Caco-2 (cell line): ENCODE measurements around the gene CD40. TPM values are rescaled to one million over a fixed set of nuclear protein-coding genes. Genes with fewer than 3 reads are reported as not detected.

ENCODE experiments used
- BruUV-seq: library from RNA; stranded (reverse); fragments of 400-500 nt; replicated peaks from 2 replicates; lab custom pipeline; 2021; lab: Mats Ljungman, UMichigan
- CTCF ChIA-PET: fragments of 300-600 bp; sonication (Branson Sonifier 250); formaldehyde crosslinking; loops from one replicate; lab custom pipeline; 2022; ENCODE audit warnings: antibody characterized with exemption; lab: Charles Lee
- POLR2A ChIA-PET: fragments of 300-600 bp; sonication (Branson Sonifier 250); formaldehyde crosslinking; loops from one replicate; lab custom pipeline; 2022; ENCODE audit warnings: antibody characterized with exemption; lab: Charles Lee
- DNase-seq, 2 experiments: peaks; one replicate each; pipeline versions ENCODE4 v3.0.0 to v3.0.0-alpha.2; 2020 to 2022
- H3K27me3 ChIP-seq: replicated peaks from 2 replicates; pipeline ENCODE4 v1.6.0; 2011; ENCODE audit warnings: low read length; ENCODE audit not compliant: control insufficient read depth, insufficient read depth
- H3K36me3 ChIP-seq: 2 replicates; pipeline ENCODE4 v1.5.1; 2011; ENCODE audit warnings: low read length; ENCODE audit not compliant: control insufficient read depth, insufficient read depth
- H3K4me1 ChIP-seq: fragments of 250-450 bp; sonication (Bioruptor Pico); 2 replicates; pipeline ENCODE4 v1.5.1; 2020; ENCODE audit warnings: mild to moderate bottlenecking
- H3K4me3 ChIP-seq: 2 replicates; pipeline ENCODE4 v1.5.1; 2011; ENCODE audit warnings: low read depth, mild to moderate bottlenecking, control low read depth, low read length
- H3K9me3 ChIP-seq: fragments of 250-450 bp; sonication (Bioruptor Pico); 2 replicates; pipeline ENCODE4 v1.5.1; 2020; ENCODE audit warnings: mild to moderate bottlenecking, moderate library complexity
- H3K27ac Mint-ChIP-seq: one replicate; pipeline ENCODE4 v1.8.0; 2022; ENCODE audit warnings: mixed read lengths; ENCODE audit not compliant: unreplicated experiment
- H3K27me3 Mint-ChIP-seq: one replicate; pipeline ENCODE4 v1.8.0; 2022; ENCODE audit warnings: mixed read lengths; ENCODE audit not compliant: insufficient read depth, unreplicated experiment
- H3K36me3 Mint-ChIP-seq: one replicate; pipeline ENCODE4 v1.8.0; 2022; ENCODE audit warnings: mild to moderate bottlenecking, mixed read lengths; ENCODE audit not compliant: insufficient read depth, unreplicated experiment
- H3K4me1 Mint-ChIP-seq: one replicate; pipeline ENCODE4 v1.8.0; 2022; ENCODE audit warnings: low read depth, mixed read lengths; ENCODE audit not compliant: unreplicated experiment
- H3K4me3 Mint-ChIP-seq: one replicate; pipeline ENCODE4 v1.8.0; 2022; ENCODE audit warnings: mild to moderate bottlenecking, moderate library complexity, mixed read lengths; ENCODE audit not compliant: unreplicated experiment
- H3K9me3 Mint-ChIP-seq: one replicate; pipeline ENCODE4 v1.8.0; 2022; ENCODE audit warnings: mixed read lengths; ENCODE audit not compliant: unreplicated experiment
- intact Hi-C: fragments of 100-400 bp; cut with micrococcal nuclease; formaldehyde crosslinking; loops from one replicate; pipeline ENCODE4 v1.10.0; 2022; ENCODE audit not compliant: unreplicated experiment
- total RNA-seq: library from RNA; stranded (reverse); gene quantifications from 2 replicates; pipeline ENCODE4 v1.2.3, GENCODE V29; 2022
- TF ChIP-seq, protein P1 (sequence below), 2 experiments: fragments of 200-600 bp in 1 of 2; IDR thresholded peaks; 1 replicate in 1 of 2; 2 replicates in 1 of 2; pipeline versions ENCODE4 v1.5.1 to v1.8.0; 2011 to 2022; ENCODE audit warnings: antibody characterized with exemption in 1 of 2, control low read depth in 1 of 2, inconsistent platforms in 1 of 2, low read depth in 1 of 2, low read length in 1 of 2, mild to moderate bottlenecking in 1 of 2, moderate library complexity in 1 of 2; ENCODE audit not compliant: insufficient read depth in 1 of 2, severe bottlenecking in 1 of 2, unreplicated experiment in 1 of 2

Gene CD40
- total RNA-seq, 1 experiment from 2014 or later: not detected

DNA sequence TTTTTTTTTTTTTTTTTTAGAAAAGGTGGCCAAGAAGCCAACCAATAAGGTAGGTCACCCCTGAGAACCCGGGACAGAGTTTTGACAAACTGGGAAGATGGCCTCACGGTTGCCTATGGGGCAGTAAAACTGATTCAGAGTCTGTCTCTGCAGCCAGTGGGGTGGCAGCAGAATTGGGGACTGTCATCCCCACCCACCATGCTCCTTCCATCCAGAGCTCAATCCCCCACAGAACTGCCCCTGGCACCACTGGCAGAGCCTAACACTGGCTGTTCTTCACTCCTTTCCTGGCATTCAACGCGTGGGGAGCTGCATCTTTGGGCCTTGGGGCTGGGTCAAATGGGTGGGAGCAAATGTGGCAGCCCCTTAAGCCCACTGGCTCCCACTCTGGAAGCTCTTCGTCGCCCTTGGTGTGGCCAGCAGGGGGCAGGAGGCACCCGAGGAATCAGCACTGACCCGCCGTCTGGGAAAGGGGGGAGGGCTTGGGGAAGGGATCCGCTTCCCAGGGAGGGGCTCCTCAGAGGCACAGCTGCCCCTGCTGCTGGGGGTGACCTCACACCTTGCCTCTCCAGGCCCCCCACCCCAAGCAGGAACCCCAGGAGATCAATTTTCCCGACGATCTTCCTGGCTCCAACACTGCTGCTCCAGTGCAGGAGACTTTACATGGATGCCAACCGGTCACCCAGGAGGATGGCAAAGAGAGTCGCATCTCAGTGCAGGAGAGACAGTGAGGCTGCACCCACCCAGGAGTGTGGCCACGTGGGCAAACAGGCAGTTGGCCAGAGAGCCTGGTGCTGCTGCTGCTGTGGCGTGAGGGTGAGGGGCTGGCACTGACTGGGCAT is 10.4 kb downstream of the CD40 start:
- intact Hi-C loops: no loop called here
- H3K4me1 Mint-ChIP-seq: no peaks in the 10 kb centered on the region
- peak; percentile 49 to 69 for DNase-seq
- Histone ChIP-seq H3K4me1 (no peaks in the 10 kb centered on the region), H3K27me3 (peaks cover 10% of the 10 kb centered on the region), H3K9me3 (no peaks in the 10 kb centered on the region), H3K36me3 (no peaks in the 10 kb centered on the region), H3K4me3 (no peak overlapping the region)
- peaks cover 42% of the 10 kb centered on the region for H3K27me3 Mint-ChIP-seq
- H3K4me3 Mint-ChIP-seq: no peak overlapping the region
- no TSS peak for BruUV-seq
- no peak overlapping the region for H3K27ac Mint-ChIP-seq
- POLR2A ChIA-PET: no interaction called here
- CTCF ChIA-PET: interaction anchor here (0.6 to 1.7 kb wide), 15 partner anchors 9 to 454 kb away, joined by 3 to 6 read pairs (median 4); partner anchors contain the start of genes CD40 and ELMO2
- TF ChIP-seq, protein P1, sequence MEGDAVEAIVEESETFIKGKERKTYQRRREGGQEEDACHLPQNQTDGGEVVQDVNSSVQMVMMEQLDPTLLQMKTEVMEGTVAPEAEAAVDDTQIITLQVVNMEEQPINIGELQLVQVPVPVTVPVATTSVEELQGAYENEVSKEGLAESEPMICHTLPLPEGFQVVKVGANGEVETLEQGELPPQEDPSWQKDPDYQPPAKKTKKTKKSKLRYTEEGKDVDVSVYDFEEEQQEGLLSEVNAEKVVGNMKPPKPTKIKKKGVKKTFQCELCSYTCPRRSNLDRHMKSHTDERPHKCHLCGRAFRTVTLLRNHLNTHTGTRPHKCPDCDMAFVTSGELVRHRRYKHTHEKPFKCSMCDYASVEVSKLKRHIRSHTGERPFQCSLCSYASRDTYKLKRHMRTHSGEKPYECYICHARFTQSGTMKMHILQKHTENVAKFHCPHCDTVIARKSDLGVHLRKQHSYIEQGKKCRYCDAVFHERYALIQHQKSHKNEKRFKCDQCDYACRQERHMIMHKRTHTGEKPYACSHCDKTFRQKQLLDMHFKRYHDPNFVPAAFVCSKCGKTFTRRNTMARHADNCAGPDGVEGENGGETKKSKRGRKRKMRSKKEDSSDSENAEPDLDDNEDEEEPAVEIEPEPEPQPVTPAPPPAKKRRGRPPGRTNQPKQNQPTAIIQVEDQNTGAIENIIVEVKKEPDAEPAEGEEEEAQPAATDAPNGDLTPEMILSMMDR (IDR thresholded peaks at IDR 0.05; ENCODE audit: insufficient read depth in 1 of 2, low read depth in 1 of 2, low read length in 1 of 2, severe bottlenecking in 1 of 2, unreplicated experiment in 1 of 2): peak; percentile 76 to 93
- H3K36me3 Mint-ChIP-seq: no peaks in the 10 kb centered on the region
- no peaks in the 10 kb centered on the region for H3K9me3 Mint-ChIP-seq

- H3K4me3 Mint-ChIP-seq: no peak overlapping the region
- POLR2A ChIA-PET: interaction anchor here (0.5 kb wide), 1 partner anchor 195 kb away, joined by 3 read pairs; no protein-coding TSS in a partner anchor
- no peaks in the 10 kb centered on the region for H3K4me1 ChIP-seq
- no peak for DNase-seq
- H3K27me3 Mint-ChIP-seq: peaks cover 38% of the 10 kb centered on the region
- BruUV-seq: no TSS peak
- TF ChIP-seq, protein P1 (IDR thresholded peaks at IDR 0.05; ENCODE audit: insufficient read depth in 1 of 2, low read depth in 1 of 2, low read length in 1 of 2, severe bottlenecking in 1 of 2, unreplicated experiment in 1 of 2): no peak
- H3K9me3 ChIP-seq: no peaks in the 10 kb centered on the region
- no peak overlapping the region for H3K4me3 ChIP-seq
- intact Hi-C loops: loop anchor here (5.0 kb wide), 3 partner anchors 108 to 177 kb away; partner anchors contain the start of gene CDH22
- no peaks in the 10 kb centered on the region for H3K36me3 ChIP-seq
- CTCF ChIA-PET: interaction anchor here (1.0 to 1.7 kb wide), 4 partner anchors 10 to 308 kb away, joined by 3 to 6 read pairs (median 3); no protein-coding TSS in a partner anchor
- no peaks in the 10 kb centered on the region for H3K4me1 Mint-ChIP-seq
- peaks cover 10% of the 10 kb centered on the region for H3K27me3 ChIP-seq
- H3K36me3 Mint-ChIP-seq: no peaks in the 10 kb centered on the region
- H3K9me3 Mint-ChIP-seq: no peaks in the 10 kb centered on the region
- no peak overlapping the region for H3K27ac Mint-ChIP-seq
Measured at GRCh38 chr20:46129955-46130481, 11.9 kb downstream of the CD40 start.

DNA sequence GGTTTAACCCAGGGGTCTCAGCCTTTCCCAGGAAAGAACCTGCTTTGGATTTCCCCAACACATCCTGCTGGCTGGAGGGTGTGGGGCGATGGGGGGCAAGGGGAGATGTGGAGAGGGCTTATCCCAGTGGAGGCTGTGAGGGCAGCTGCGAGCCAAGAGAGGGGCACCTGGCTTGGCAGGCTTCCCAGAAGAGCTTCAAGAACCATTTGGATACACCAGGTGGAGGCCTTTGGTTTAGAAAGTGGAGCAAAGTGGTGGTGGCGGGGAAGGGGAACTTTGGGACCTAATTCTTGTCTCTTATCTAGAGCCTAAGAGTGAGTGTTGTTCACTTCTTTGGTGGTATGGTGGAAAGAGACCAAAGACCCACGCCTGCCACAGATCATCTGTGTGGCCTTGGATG is 12.4 kb downstream of the CD40 start:
- TF ChIP-seq, protein P1 (IDR thresholded peaks at IDR 0.05; ENCODE audit: insufficient read depth in 1 of 2, low read depth in 1 of 2, low read length in 1 of 2, severe bottlenecking in 1 of 2, unreplicated experiment in 1 of 2): no peak
- no peaks in the 10 kb centered on the region for H3K4me1 ChIP-seq
- no peak overlapping the region for H3K4me3 Mint-ChIP-seq
- no peak overlapping the region for H3K27ac Mint-ChIP-seq
- no peaks in the 10 kb centered on the region for H3K4me1 Mint-ChIP-seq
- no peak for DNase-seq
- H3K9me3 ChIP-seq: no peaks in the 10 kb centered on the region
- POLR2A ChIA-PET: interaction anchor here (0.5 kb wide), 1 partner anchor 195 kb away, joined by 3 read pairs; no protein-coding TSS in a partner anchor
- H3K9me3 Mint-ChIP-seq: no peaks in the 10 kb centered on the region
- intact Hi-C loops: loop anchor here (5.0 kb wide), 3 partner anchors 108 to 177 kb away; partner anchors contain the start of gene CDH22
- peaks cover 38% of the 10 kb centered on the region for H3K27me3 Mint-ChIP-seq
- BruUV-seq: no TSS peak
- no peaks in the 10 kb centered on the region for H3K36me3 ChIP-seq
- peaks cover 10% of the 10 kb centered on the region for H3K27me3 ChIP-seq
- no peaks in the 10 kb centered on the region for H3K36me3 Mint-ChIP-seq
- CTCF ChIA-PET: interaction anchor here (1.0 to 1.7 kb wide), 3 partner anchors 176 to 308 kb away, joined by 3 to 6 read pairs (median 3); no protein-coding TSS in a partner anchor
- no peak overlapping the region for H3K4me3 ChIP-seq
